Measurements from ENCODE around the gene STK32C.
"Not testable (repeated sequence)": the region's sequence is repeated elsewhere in the genome, so short reads cannot be mapped to it uniquely, and the experiment has no call there.

The STK32C gene

DNA sequence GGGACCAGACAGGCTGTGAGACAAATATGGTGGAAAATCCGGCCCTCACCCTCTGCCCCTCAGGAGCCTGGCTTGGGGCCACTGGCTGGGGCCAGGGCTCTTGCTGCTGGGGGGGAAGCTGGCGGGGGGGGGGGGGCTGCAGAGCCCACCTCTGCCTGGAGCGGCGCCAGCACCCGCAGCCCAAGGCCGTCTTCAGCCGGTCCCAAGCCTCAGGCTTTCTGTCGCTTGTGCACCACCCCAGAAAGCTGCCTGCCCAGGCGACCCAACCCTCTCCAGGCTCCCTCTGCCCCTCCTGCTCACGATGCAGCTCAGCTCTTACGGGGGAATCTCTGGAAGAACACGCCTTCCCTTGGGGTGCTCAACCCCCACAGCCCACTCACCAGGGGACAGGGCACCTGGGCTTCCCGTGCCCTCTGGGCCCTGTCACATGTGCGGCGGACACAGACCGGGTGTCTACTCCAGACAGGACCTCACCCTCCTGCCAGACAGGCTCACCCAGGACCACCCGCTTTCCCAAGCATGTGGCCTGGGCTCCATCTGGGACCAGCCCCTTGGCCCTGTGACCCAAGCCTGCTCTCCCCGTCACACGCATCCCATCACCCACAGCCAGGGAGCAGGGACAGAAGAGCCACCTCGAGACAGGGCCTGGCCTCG is 77.1 kb downstream of the STK32C start:
- no peak for DNase-seq (ENCODE audit: low read depth)

DNA sequence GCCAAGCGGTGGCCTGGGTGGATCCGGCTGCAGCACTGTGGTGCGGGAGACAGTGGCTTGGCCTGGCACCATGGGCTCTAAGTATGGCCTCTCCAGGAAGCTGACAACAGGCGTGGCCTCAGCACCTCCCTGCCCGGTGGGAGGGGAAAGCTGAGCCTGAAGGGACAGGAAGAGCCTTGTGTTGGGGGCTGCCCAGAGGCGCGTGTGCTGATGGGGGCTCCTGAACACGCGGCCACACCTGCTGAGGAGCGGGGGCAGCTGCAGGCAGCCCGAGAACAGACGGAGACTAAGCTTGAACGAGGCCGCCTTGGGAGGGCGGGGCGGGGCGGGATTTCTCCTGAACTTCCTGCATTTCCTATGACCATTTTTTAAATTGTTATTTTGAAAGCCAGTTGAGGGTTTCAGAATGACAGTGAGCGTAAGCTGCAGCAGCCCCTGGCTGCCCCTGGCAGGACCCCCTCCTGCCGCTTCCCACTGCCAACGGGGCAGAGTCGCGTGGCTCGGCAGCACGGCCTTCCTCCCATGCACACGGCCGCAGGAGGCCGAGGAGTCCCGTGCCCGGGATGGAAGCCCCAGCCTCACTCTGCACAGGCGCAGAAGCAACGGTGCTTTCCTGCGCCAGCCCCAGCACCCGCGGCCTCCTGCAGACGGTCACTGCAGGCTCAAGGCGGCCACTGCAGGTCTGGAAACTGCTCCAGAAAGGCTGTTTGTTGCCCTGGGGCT is 77.8 kb downstream of the STK32C start:
- DNase-seq (ENCODE audit: low read depth) = no peak

DNA sequence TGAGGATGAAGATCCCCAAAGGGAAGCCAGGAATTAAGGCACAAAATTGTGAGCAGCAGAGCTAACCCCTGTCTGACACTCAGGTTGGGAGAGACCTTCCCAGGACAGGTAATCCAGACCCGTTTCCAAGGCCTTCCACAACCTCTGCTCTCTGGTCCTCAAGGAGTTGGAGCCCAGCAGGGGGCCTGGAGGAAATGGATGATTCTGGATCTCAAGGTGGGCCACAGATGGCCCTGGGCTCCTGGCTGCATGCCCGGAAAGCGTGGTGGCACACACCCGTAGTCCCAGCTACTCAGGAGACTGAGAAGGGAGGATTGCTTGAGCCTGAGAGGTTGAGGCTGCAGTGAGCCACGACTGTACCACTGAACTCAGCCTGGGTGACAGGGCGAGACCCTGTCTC is 78.7 kb downstream of the STK32C start:
- DNase-seq (ENCODE audit: low read depth) = no peak

DNA sequence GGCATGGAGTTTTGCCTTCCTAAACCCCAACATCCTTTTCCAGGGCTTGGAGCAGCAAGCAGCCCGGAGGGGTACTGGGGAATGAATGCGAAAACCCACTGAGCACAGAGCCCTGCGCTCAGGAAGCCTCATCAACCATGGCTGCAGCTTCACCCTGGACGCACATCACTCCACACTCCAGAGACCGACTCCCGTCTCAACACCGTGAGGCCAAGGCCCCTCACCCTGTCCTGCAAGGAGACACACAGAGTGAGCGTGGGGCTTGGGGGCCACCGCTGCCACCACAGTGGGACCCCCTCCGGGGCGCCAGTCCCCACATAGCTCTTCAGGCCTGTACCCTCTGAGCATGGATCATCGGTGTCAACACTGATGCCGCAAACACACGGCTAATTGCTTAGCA is 79.1 kb downstream of the STK32C start:
- no peak for DNase-seq (ENCODE audit: low read depth)

DNA sequence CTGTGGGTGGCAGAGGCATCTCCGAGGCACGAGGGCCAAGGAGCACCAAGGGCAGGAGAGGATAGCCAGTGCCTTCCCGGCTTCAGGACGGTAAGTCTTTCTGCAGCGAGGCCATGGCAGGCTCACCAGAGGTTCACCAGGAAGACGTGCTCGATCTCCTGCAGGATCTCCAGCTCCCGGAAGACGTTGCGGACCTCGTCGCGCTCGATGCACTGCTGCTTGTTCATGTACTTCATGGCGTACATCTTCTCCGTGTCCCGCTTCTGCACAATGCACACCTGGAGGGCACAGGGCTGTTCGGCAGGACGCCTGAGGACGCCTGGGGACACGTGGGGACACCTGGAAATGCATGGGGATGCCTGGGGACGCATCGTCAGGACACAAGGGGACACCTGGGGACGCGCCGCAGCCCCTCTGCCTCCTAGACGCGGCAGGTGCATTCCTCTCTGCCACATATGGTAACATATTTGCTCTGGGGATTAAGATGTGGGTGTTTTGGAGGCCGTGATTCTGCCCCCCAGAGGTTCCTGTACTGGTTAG is 79.8 kb downstream of the STK32C start:
- no peak for DNase-seq (ENCODE audit: low read depth)

DNA sequence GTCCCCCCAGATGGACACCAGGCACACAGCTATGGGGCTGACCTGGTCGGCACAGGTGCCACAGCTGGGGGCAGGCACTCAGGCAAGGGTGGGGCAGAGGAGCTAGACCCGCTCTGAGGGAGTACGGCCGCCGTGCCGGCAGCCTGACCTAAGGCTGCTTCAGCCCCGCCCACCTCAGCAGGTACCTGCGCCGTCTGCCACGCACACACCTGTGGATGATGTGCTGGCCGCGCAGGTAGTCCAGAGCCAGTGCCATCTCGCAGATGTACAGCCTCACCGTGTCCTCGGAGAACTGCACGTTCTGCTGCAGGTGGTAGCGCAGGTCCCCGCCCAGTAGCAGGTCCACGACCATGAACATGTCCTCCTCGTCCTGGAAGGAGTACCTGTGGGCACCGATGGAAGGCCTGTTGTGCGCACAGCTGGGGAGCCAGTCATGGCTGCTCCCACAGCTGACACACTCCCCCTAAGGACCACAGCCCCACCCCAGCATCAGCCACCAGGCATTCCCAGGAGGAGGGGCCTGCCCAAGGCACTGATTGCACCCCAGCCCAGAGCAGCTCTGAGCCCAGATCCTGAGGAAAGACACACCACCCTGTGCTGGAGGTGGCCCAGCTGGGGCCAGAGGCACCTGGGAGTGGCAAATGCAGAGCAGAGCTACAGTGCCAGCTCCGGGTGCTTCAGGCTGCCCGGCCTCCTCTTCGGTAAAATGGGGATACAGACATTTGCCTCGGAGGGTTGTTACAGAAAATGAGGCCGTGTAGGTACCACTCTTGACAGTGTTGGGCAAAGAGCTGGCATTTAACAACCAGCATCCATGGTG is 81.0 kb downstream of the STK32C start:
- DNase-seq (ENCODE audit: low read depth) = no peak

DNA sequence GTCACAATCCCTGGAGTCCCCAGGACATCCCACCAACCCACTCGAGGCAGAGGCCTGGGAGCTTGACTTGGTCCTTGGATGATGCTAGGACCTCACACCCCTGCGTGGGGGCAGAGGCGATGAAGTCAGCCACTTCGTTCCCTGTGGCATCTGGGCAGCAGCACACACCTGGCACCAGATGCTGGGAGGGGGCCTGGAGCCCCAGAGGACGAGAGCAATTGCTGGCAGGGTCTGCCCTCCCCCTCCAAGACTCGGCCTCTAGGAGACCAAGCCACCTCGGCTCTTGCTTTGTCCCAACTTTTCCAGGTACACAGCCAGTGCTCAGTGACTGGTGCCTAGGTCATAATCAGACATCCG is 81.9 kb downstream of the STK32C start:
- no peak for DNase-seq (ENCODE audit: low read depth)

DNA sequence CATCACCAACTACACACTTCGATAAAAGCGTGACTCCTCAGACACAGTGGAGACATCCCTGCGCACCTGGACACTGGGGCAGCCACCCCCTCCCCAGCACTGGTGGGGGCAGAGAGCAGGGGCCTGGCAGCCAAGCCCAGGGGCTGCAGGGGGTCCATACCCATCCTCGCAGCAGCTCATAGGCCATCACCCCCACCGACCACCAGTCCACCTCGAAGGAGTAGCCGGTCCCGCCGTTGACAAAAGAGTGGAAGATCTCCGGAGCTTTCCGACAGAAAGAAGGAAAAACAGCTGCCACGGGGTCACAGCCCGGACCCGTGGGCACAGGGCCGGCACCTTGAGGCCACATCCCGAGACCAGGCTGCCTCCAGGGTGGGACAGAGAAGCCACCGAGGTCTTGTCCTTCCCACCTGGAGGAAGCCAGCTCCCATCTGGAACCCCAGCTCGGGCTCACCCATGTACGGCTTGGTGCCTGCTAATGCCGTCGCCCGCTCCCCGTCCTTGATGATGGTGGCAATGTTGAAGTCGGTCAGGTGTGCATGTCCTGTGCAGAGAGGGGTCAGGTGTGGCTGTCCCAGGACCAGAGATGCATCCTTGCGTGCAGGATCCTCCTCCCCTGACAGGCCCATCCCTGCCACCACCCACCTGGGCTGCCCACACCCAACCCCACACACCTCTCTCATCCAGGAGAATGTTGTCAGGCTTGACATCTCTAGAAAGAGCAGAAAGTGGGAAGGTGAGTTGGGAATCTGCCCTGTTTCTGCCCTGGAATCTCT is 82.5 kb downstream of the STK32C start:
- DNase-seq (ENCODE audit: low read depth) = no peak

DNA sequence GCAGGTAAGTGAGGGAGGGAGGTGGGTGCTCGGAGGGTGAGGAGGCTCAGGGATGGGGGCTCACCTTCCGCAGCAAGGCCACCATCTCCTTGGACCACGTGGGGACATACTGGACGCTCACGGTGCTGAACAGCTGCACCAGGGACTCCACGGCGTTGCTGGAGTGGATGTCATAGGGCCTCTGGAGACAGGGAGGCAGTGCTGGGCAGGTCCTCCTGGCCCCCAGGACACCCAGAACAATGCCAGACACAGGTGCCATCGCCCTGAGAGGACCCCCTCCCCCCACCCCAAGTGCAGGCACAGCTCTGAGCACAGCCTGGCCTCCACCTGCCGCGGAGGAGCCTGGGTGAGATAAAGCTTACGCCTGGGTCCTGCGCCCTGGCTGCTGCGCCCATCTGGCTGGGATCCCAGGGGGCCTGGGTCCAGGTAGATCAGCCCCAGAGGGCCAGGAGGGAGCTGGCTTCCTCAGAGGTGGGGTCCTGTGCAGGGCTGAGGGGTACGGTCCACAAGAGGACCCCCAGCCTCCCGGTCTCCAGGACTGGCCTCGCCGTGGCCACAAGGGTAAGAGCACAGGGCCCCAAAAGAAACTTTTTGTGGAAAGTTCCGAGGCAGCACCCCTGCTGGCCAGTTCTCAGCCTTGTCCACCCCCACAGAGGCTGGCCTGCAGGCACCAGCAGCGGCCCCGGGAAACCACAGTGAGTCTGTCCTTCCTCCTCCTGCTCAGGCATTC is 83.2 kb downstream of the STK32C start:
- no peak for DNase-seq (ENCODE audit: low read depth)

DNA sequence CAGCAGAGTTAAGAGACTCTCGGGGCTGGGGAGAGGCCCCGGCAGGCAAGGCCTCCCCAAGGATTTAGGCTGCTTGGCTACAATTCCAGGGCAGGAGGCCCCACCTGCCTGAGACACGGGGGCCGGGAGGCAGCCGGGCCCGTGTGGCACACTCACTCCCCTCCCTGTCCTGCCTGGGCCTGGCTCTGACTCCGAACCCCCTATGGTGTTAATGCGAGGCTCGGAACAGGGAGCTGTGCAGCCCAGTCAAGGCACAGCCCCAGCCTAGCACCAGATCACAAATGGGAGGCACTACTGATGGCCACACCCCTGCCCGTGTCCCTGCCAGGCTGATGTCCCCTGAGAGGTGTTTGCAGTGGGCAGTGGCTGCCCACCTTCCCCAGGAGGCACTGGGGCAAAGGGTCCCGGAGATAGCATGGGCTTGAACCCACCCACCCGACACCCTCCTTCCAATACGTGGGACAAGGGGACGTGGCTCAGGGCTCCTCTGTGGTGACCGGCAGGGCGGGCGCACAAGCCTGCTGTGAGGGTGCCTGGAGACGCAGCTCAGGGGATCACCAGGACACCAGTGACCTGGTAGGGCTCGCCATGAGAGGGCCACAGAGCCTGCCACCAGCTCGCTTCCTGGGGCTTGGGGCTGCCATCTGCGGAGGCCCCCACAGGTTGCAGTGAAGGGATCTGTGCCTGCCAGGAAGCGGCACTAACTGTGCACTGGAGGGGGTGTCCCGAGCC is 84.0 kb downstream of the STK32C start:
- no peak for DNase-seq (ENCODE audit: low read depth)

DNA sequence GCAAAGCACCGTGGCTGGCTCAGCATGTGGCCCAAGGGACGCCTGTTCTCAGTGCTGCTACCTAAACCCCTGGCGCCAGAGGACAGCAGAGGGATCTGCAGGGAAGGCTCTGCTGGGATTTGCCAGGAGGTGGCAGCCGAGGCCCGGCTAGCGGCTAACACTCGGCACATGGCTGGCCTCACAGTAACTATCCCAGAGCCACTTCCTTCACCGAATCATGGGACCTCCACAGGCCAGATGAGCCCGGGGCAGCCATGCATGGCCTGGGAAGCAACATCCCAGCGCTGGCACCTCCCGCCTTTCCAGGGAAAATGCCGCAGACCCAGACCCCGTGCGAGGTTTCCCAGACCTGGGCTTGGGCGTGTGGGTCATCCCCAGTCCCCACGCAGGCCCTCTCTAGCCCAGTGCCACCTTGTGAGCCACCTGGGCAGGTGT is 84.6 kb downstream of the STK32C start:
- DNase-seq (ENCODE audit: low read depth) = peak; percentile 48

DNA sequence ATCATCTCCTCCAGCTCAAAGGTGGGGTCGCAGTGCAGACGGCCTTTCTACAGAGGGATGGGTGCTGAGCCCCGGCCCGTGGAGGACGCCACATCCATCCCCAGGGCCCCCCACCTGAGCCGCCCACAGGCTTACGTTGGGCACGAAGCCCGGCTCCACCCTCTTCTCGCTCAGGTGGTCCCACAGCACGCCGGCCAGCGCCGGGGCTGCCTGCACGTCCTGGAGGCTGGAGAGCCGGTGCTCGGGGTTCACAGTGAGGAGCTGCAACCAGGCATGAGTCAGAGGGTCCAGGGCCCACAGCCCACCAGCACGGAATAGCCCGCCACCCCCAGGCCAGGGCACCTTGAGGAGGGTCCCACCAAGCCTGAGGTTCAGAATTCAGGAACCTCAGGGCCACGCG is 85.0 kb downstream of the STK32C start:
- no peak for DNase-seq (ENCODE audit: low read depth)

DNA sequence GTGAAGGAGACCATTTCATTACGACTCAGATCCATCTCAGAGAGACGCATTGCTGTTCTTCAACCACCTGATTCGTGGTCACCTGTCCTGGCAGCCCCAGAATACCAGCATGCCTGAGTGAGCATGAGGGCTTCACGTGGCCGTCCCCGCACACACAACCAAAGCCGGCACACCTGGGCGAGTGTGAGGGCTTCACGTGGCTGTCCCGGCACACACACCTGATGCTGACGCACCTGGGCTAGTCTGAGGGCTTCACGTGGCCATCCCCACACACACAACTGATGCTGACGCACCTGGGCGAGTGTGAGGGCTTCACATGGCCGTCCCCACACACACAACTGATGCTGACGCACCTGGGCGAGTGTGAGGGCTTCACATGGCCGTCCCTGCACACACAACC is 86.8 kb downstream of the STK32C start:
- not testable (repeated sequence) for DNase-seq (ENCODE audit: low read depth)

DNA sequence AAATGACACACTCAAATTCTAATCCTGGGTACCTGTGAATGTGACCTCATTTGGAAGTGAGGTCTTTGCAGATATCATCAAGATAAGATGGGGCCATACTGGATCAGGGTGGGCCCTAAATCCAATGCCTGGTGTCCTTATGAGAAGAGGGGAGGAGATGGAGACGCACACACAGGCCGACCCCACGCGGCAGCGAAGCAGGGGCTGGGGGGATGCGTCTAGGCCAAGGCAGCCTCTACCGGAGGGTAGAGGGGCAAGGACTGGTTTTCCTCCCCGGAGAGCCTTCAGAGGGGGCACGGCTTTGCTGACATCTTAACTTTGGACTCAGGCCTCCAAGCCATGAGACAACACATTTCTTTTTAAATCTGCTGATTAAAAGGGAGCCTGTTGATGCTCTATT is 87.7 kb downstream of the STK32C start:
- no peak for DNase-seq (ENCODE audit: low read depth)

DNA sequence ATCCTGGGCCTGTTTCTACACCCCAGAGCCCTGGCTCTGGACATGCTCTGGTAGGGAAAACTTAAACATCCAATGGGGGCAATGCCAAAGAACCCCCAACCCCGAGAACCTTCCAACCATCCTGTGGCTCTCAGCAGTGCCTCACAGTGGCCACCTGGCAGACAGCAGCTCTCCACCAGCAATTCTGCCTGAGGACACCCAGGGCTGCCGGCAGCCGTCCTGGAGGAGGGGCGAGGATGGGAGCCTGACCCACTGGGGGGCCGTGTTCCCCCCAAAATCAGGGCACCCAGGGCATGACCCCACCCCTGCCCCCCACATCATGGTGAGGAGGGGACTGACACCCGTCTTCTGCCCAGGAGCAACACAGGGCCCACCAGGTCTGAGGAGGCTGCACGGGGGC is 88.3 kb downstream of the STK32C start:
- no peak for DNase-seq (ENCODE audit: low read depth)

DNA sequence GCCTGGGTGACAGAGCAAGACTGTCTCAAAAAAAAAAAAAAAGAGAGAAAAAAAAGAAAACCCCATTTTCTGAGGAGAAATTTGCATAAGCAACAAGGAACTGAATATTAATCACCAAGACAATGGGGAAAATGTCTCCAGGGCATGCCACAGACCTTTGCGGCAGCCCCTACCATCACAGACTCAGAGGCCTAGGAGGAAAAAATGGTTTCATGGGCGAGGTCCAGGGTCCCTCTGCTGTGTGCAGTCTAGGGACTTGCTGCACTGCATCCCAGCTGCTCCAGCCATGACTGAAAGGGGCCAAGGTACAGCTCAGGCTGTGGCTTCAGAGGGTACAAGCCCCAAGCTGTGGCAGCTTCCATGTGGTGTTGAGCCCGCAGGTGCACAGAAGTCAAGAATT is 91.3 kb downstream of the STK32C start:
- not testable (repeated sequence) for DNase-seq (ENCODE audit: low read depth)

DNA sequence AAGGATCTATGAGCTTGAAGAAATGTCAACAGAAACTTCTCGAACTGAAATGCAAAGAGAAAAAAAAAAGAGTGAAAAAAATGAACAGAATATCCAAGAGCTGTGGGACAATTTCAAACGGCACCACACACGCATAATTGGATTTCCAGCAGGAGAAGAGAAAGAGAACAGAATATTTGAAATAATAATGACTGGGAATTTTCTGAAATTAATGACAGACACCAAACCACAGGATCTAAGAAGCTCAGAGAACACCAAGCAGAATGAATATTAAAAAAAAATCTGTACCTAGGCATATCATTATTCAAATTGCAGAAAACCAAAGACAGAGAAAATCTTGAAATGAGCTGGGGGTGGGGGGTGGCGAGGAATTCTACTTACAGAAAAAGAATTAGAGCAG is 93.8 kb downstream of the STK32C start:
- no peak for DNase-seq (ENCODE audit: low read depth)

DNA sequence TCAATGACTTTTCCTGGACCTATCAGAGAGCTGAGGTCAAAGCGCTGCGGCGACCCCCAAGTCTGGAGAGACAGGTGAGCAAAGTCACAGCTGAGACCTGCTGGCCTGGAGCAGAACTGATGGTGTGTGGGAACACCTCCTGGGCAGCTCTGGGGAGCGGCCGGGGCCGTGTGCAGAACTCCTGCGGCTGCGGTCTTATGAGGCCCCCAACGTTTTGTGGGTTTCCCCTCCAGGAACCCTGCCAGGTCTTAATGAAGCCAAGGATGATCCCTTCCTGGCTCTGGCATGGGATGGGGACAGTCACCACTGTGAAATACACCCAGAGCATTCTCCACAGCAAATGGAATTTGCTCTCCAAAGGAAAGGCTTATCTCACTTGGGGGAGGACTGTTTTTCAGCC is 94.9 kb downstream of the STK32C start:
- DNase-seq (ENCODE audit: low read depth) = no peak

DNA sequence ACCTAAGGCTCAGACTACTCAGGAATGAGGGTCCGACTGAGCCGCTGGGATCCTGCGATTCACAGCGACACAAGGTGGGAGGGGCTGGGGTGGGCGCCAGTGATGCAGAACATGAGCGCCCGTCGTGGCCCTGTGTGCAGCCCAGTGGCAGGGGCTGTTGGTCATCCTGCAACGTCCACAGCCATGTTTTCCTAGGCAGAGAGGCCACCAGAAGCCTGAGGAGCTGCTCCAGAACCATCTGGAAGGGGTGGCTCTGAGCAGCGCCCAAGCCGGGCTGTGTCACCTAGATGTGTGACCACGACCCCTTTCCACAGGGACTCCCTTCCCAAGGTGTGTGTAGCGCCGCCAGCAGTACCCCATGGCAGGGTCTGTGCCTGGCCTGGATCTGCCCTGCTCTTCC is 96.5 kb downstream of the STK32C start:
- DNase-seq (ENCODE audit: low read depth) = no peak

DNA sequence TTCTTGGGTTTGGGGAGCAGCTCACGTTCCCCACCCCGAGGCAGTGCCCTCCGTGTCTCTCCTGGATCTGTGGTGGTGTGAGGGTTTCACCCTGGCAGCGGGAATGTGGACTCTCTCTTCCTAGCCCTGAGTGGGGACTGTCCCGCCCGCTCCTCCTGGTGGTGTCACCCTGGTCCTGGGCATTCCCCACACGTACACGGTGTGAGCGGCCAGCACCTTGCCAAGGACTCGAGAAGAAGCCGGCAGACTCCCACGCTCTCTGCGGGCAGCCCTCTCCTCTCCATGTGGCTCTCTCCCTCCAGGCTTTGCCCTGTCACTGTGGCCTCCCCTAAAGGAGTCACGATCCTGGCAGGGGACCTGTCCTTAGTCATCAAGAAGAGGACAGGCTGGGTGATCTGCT is 97.0 kb downstream of the STK32C start:
- no peak for DNase-seq (ENCODE audit: low read depth)

Data from T follicular helper cell (primary cell).